ENCODE data around the gene WNT5A.

The WNT5A gene

GRCh38 chr3:55480911-55481743 is 6.0 kb downstream of the WNT5A start:
- no peak for DNase-seq

- no peak for DNase-seq
Observed at GRCh38 chr3:55477306-55478303, 9.5 kb downstream of the WNT5A start.

GRCh38 chr3:55476515-55476914 is 10.6 kb downstream of the WNT5A start:
- no peak for DNase-seq

- DNase-seq = no peak
Observed at GRCh38 chr3:55474213-55474632, 12.9 kb downstream of the WNT5A start.

GRCh38 chr3:55473788-55474187 is 13.3 kb downstream of the WNT5A start:
- no peak for DNase-seq

- no peak for DNase-seq
Observed at GRCh38 chr3:55471522-55472280, 15.4 kb downstream of the WNT5A start.

- no peak for DNase-seq
Observed at GRCh38 chr3:55471084-55471483, 16.0 kb downstream of the WNT5A start.

- no peak for DNase-seq
Observed at GRCh38 chr3:55469957-55470526, 17.1 kb downstream of the WNT5A start.

GRCh38 chr3:55468251-55468650 is 18.9 kb downstream of the WNT5A start:
- no peak for DNase-seq

GRCh38 chr3:55467099-55467498 is 20.0 kb downstream of the WNT5A start:
- DNase-seq = no peak

GRCh38 chr3:55466526-55466925 is 20.6 kb downstream of the WNT5A start:
- no peak for DNase-seq

- no peak for DNase-seq
Observed at GRCh38 chr3:55461896-55462295, 25.2 kb downstream of the WNT5A start.

- no peak for DNase-seq
Observed at GRCh38 chr3:55459838-55460237, 27.3 kb downstream of the WNT5A start.

- no peak for DNase-seq
Observed at GRCh38 chr3:55458181-55458790, 28.8 kb downstream of the WNT5A start.

GRCh38 chr3:55455915-55456314 is 31.2 kb downstream of the WNT5A start:
- DNase-seq = no peak

GRCh38 chr3:55454611-55455010 is 32.5 kb downstream of the WNT5A start:
- DNase-seq = no peak

- no peak for DNase-seq
Observed at GRCh38 chr3:55453886-55454496, 33.1 kb downstream of the WNT5A start.

- no peak for DNase-seq
Observed at GRCh38 chr3:55452886-55453285, 34.2 kb downstream of the WNT5A start.

GRCh38 chr3:55449527-55449926 is 37.6 kb downstream of the WNT5A start:
- no peak for DNase-seq

- no peak for DNase-seq
Observed at GRCh38 chr3:55446850-55447249, 40.3 kb downstream of the WNT5A start.

GRCh38 chr3:55445551-55445950 is 41.6 kb downstream of the WNT5A start:
- no peak for DNase-seq

GRCh38 chr3:55443346-55443745 is 43.8 kb downstream of the WNT5A start:
- no peak for DNase-seq

Data from activated CD4-positive, alpha-beta T cell treated with anti-CD3 and anti-CD28 coated beads, Interleukin-2, amount 50 U/mL, for 16 hours (primary cell).